Activated naive CD4-positive, alpha-beta T cell treated with anti-CD3 and anti-CD28 coated beads, Interleukin-2, amount 10 ng/mL, durations not matched to agents 7 days and 5 days (primary cell): Measurements from ENCODE around the gene LMX1B.

Source experiments
- CTCF ChIA-PET: fragments of 350-600 bp; sonication (Branson Sonifier 250); formaldehyde crosslinking; loops from one replicate; lab custom pipeline; 2021; ENCODE audit warnings: antibody characterized with exemption; lab: Charles Lee
- DNase-seq: peaks from one replicate; pipeline ENCODE4 v3.0.0-alpha.2; 2020
- H3K27ac Mint-ChIP-seq: one replicate; pipeline ENCODE4 v1.8.0; 2021; ENCODE audit warnings: mild to moderate bottlenecking, moderate library complexity, mixed read lengths
- H3K27me3 Mint-ChIP-seq: one replicate; pipeline ENCODE4 v1.8.0; 2021; ENCODE audit warnings: mild to moderate bottlenecking, mixed read lengths
- H3K36me3 Mint-ChIP-seq: one replicate; pipeline ENCODE4 v1.8.0; 2021; ENCODE audit warnings: mixed read lengths
- H3K4me1 Mint-ChIP-seq: one replicate; pipeline ENCODE4 v1.8.0; 2021; ENCODE audit warnings: mixed read lengths
- H3K4me3 Mint-ChIP-seq: one replicate; pipeline ENCODE4 v1.8.0; 2021; ENCODE audit warnings: mild to moderate bottlenecking, moderate library complexity, mixed read lengths
- H3K9me3 Mint-ChIP-seq: one replicate; pipeline ENCODE4 v1.8.0; 2021; ENCODE audit warnings: mixed read lengths

The LMX1B gene

DNA sequence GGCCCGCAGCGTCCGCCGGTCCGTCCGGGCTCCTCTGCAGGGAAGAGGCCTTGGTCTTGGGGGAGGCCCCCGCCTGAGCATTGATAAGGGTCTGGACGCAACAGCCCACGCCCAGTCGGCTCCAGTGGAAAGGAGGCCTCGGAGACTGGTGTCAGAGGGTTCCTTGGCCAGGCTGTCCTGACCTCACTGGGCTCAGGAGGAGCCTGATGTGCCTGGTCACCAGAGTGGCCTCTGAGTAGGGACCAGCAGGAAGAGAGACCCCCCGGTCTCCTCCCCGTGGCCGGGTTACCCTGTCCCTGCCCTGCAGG lies 13.2 kb downstream of the LMX1B start:
- Mint-ChIP-seq H3K4me3 (no peak overlapping the region), H3K27ac (no peak overlapping the region), H3K4me1 (peaks cover 6% of the 10 kb centered on the region), H3K36me3 (no peaks in the 10 kb centered on the region), H3K27me3 (peaks cover 100% of the 10 kb centered on the region), H3K9me3 (no peaks in the 10 kb centered on the region)
- CTCF ChIA-PET: no interaction called here
- DNase-seq: no peak

GRCh38 chr9:126628146-126628545 lies 14.4 kb downstream of the LMX1B start:
- H3K4me3 Mint-ChIP-seq: no peak overlapping the region
- H3K9me3 Mint-ChIP-seq: no peaks in the 10 kb centered on the region
- no peak for DNase-seq
- H3K27me3 Mint-ChIP-seq: peaks cover 100% of the 10 kb centered on the region
- no peaks in the 10 kb centered on the region for H3K36me3 Mint-ChIP-seq
- CTCF ChIA-PET: interaction anchor here (0.9 to 1.3 kb wide), 2 partner anchors 16 to 62 kb away, joined by 3 read pairs; no protein-coding TSS in a partner anchor
- H3K27ac Mint-ChIP-seq: no peak overlapping the region
- peaks cover 6% of the 10 kb centered on the region for H3K4me1 Mint-ChIP-seq

- no peaks in the 10 kb centered on the region for H3K9me3 Mint-ChIP-seq
- peaks cover 99% of the 10 kb centered on the region for H3K27me3 Mint-ChIP-seq
- peaks cover 6% of the 10 kb centered on the region for H3K4me1 Mint-ChIP-seq
- CTCF ChIA-PET: interaction anchor here (0.7 to 0.9 kb wide), 2 partner anchors 17 to 48 kb away, joined by 3 to 4 read pairs; no protein-coding TSS in a partner anchor
- DNase-seq: no peak
- H3K36me3 Mint-ChIP-seq: no peaks in the 10 kb centered on the region
- no peak overlapping the region for H3K4me3 Mint-ChIP-seq
- H3K27ac Mint-ChIP-seq: no peak overlapping the region
Observed at GRCh38 chr9:126628969-126629674, 15.4 kb downstream of the LMX1B start.

- Mint-ChIP-seq H3K9me3 (no peaks in the 10 kb centered on the region), H3K4me1 (peaks cover 4% of the 10 kb centered on the region), H3K27ac (no peak overlapping the region), H3K36me3 (no peaks in the 10 kb centered on the region), H3K4me3 (no peak overlapping the region), H3K27me3 (peaks cover 99% of the 10 kb centered on the region)
- CTCF ChIA-PET: no interaction called here
- no peak for DNase-seq
Observed at GRCh38 chr9:126630458-126631237, 16.9 kb downstream of the LMX1B start.

GRCh38 chr9:126631254-126631653 lies 17.5 kb downstream of the LMX1B start:
- peaks cover under 1% of the 10 kb centered on the region for H3K4me1 Mint-ChIP-seq
- DNase-seq: no peak
- H3K27ac Mint-ChIP-seq: no peak overlapping the region

DNA sequence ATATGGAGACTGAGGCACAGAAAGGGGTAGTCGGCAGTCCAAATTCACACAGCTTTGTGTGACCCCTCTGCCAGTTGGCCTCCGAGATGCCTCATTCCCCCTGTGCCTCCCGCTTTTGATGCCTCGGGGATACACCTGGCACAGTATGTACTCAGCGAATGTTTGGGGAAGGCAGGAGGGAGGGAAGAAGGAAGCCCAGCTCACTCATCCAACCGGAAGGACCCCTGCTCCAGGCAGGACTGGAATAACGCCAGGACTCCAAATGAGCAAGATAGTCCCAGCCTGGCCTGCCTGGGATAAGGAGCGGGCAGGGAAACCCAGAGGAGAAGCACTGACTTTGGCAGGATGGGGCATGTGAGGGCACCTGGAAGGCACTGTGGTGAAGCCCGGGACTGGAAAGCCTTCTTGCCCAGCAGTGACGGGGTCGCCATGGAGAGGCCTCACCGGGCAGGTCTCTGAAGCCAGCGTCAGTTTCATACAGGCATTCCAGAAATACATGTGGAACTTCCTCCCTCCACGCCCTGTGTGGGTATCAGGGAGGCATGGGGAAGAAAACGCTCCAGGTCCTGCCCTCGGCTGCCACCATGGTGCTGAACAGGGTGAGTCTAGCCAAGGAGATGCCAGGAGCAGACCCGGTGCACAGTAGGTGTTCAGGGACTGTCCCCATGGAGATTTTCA lies 20.3 kb downstream of the LMX1B start:
- Mint-ChIP-seq H3K4me1 (peaks cover 2% of the 10 kb centered on the region), H3K9me3 (no peaks in the 10 kb centered on the region), H3K36me3 (no peaks in the 10 kb centered on the region), H3K4me3 (no peak overlapping the region), H3K27me3 (peaks cover 99% of the 10 kb centered on the region), H3K27ac (no peak overlapping the region)
- CTCF ChIA-PET: no interaction called here
- DNase-seq: no peak

More at GRCh38 chr9:126631254-126631653, 17.5 kb downstream of the LMX1B start:
- Mint-ChIP-seq H3K9me3 (no peaks in the 10 kb centered on the region), H3K4me3 (no peak overlapping the region), H3K27me3 (peaks cover 99% of the 10 kb centered on the region), H3K36me3 (no peaks in the 10 kb centered on the region)
- CTCF ChIA-PET: no interaction called here

DNA sequence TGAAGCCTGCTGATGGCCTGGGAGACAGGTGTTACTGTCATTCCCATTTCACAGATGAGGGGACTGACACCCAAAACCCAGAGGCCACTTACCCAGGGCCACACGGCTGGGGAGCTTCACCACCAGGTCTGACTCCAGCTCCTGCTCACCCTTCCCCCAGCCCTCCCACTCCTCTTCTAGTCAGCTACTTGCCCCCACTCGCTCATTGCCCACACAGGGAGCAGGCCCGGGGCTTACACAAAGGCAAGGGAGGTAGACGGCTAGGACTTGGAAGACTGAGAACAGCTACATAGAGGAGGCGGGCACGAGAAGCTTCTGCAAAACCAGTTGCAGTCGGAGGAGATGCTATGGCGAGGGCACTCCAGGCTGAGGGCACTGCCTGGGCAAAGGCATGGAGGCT lies 21.3 kb downstream of the LMX1B start:
- H3K36me3 Mint-ChIP-seq: no peaks in the 10 kb centered on the region
- H3K27me3 Mint-ChIP-seq: peaks cover 99% of the 10 kb centered on the region
- H3K27ac Mint-ChIP-seq: no peak overlapping the region
- H3K9me3 Mint-ChIP-seq: no peaks in the 10 kb centered on the region
- H3K4me1 Mint-ChIP-seq: peaks cover 2% of the 10 kb centered on the region
- no peak for DNase-seq
- CTCF ChIA-PET: interaction anchor here (1.3 kb wide), 1 partner anchor 56 kb away, joined by 4 read pairs; no protein-coding TSS in a partner anchor
- H3K4me3 Mint-ChIP-seq: no peak overlapping the region

- H3K4me3 Mint-ChIP-seq: no peak overlapping the region
- no peak overlapping the region for H3K27ac Mint-ChIP-seq
- peaks cover 2% of the 10 kb centered on the region for H3K4me1 Mint-ChIP-seq
- no peaks in the 10 kb centered on the region for H3K9me3 Mint-ChIP-seq
- no peak for DNase-seq
- no peaks in the 10 kb centered on the region for H3K36me3 Mint-ChIP-seq
- CTCF ChIA-PET: interaction anchor here (1.3 kb wide), 1 partner anchor 55 kb away, joined by 4 read pairs; no protein-coding TSS in a partner anchor
- peaks cover 99% of the 10 kb centered on the region for H3K27me3 Mint-ChIP-seq
Observed at GRCh38 chr9:126635661-126636439, 22.1 kb downstream of the LMX1B start.

GRCh38 chr9:126636983-126637798 lies 23.5 kb downstream of the LMX1B start:
- Mint-ChIP-seq H3K27me3 (peaks cover 99% of the 10 kb centered on the region), H3K4me1 (peaks cover 2% of the 10 kb centered on the region), H3K4me3 (no peak overlapping the region), H3K9me3 (no peaks in the 10 kb centered on the region), H3K27ac (no peak overlapping the region), H3K36me3 (no peaks in the 10 kb centered on the region)
- CTCF ChIA-PET: no interaction called here
- no peak for DNase-seq

GRCh38 chr9:126638571-126639132 lies 24.9 kb downstream of the LMX1B start:
- H3K4me3 Mint-ChIP-seq: no peak overlapping the region
- H3K36me3 Mint-ChIP-seq: no peaks in the 10 kb centered on the region
- DNase-seq: no peak
- CTCF ChIA-PET: no interaction called here
- H3K9me3 Mint-ChIP-seq: no peaks in the 10 kb centered on the region
- peaks cover 2% of the 10 kb centered on the region for H3K4me1 Mint-ChIP-seq
- no peak overlapping the region for H3K27ac Mint-ChIP-seq
- H3K27me3 Mint-ChIP-seq: peaks cover 100% of the 10 kb centered on the region

GRCh38 chr9:126639318-126640000 lies 25.7 kb downstream of the LMX1B start:
- CTCF ChIA-PET: no interaction called here
- DNase-seq: no peak
- Mint-ChIP-seq H3K9me3 (no peaks in the 10 kb centered on the region), H3K4me3 (no peak overlapping the region), H3K36me3 (no peaks in the 10 kb centered on the region), H3K27me3 (peaks cover 100% of the 10 kb centered on the region), H3K4me1 (peaks cover 2% of the 10 kb centered on the region), H3K27ac (no peak overlapping the region)

GRCh38 chr9:126641118-126641851 lies 27.6 kb downstream of the LMX1B start:
- no peaks in the 10 kb centered on the region for H3K36me3 Mint-ChIP-seq
- no peaks in the 10 kb centered on the region for H3K9me3 Mint-ChIP-seq
- peaks cover 99% of the 10 kb centered on the region for H3K27me3 Mint-ChIP-seq
- no peak for DNase-seq
- H3K27ac Mint-ChIP-seq: no peak overlapping the region
- CTCF ChIA-PET: interaction anchor here (0.8 to 1.5 kb wide), 4 partner anchors 28 to 140 kb away, joined by 3 to 4 read pairs (median 3); no protein-coding TSS in a partner anchor
- H3K4me3 Mint-ChIP-seq: no peak overlapping the region
- H3K4me1 Mint-ChIP-seq: peaks cover 2% of the 10 kb centered on the region
